Coronary artery (tissue), 2 donors: Measurements from ENCODE around the gene CSF1R.
A peak's percentile ranks its signal among the peaks of the same experiment; 100 is the strongest.

Source experiments
- DNase-seq: peaks from one replicate; pipeline ENCODE4 v3.0.0-alpha.2; 2017; ENCODE audit warnings: low spot score
- H3K27ac ChIP-seq, 2 donors: fragments of 200-600 bp; sonication (generic); one replicate each; pipeline ENCODE4 v1.5.1; 2016 to 2019
- H3K4me3 ChIP-seq: fragments of 200-600 bp; sonication (generic); 2 replicates; pipeline ENCODE4 v1.5.1; 2016; ENCODE audit warnings: mild to moderate bottlenecking, moderate library complexity
- TF ChIP-seq, protein P1 (sequence below): fragments of 200-600 bp; sonication (generic); IDR thresholded peaks from one replicate; pipeline ENCODE4 v1.5.1; 2019; ENCODE audit warnings: antibody characterized with exemption

Gene CSF1R

GRCh38 chr5:150068961-150069645 lies 17.3 kb downstream of the CSF1R start:
- Histone ChIP-seq H3K27ac (no peak overlapping the region), H3K4me3 (no peak overlapping the region)
- TF ChIP-seq, protein P1, sequence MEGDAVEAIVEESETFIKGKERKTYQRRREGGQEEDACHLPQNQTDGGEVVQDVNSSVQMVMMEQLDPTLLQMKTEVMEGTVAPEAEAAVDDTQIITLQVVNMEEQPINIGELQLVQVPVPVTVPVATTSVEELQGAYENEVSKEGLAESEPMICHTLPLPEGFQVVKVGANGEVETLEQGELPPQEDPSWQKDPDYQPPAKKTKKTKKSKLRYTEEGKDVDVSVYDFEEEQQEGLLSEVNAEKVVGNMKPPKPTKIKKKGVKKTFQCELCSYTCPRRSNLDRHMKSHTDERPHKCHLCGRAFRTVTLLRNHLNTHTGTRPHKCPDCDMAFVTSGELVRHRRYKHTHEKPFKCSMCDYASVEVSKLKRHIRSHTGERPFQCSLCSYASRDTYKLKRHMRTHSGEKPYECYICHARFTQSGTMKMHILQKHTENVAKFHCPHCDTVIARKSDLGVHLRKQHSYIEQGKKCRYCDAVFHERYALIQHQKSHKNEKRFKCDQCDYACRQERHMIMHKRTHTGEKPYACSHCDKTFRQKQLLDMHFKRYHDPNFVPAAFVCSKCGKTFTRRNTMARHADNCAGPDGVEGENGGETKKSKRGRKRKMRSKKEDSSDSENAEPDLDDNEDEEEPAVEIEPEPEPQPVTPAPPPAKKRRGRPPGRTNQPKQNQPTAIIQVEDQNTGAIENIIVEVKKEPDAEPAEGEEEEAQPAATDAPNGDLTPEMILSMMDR: no peak
- no peak for DNase-seq

DNA sequence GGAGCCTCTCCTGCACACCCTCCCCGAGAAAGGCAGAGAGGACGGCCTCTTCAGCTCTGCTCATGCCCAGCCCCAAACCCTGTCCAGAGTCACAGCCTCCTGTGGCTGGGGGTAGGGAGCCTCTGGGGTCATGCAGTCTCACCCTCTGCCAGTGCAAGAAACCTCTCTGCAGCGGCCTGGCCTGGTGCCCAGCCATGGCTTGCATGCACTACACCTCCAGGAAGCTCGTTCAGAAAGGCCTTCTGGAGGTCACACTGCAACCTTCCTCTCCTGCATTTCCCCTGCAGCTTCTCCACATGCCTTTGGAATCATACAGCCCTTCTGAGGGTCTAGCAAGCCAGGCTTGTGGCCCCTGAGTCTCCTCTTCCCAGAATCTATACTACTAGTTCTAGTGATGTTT lies 17.9 kb downstream of the CSF1R start:
- TF ChIP-seq, protein P1: no peak
- Histone ChIP-seq H3K4me3 (no peak overlapping the region), H3K27ac (no peak overlapping the region)
- DNase-seq: no peak

DNA sequence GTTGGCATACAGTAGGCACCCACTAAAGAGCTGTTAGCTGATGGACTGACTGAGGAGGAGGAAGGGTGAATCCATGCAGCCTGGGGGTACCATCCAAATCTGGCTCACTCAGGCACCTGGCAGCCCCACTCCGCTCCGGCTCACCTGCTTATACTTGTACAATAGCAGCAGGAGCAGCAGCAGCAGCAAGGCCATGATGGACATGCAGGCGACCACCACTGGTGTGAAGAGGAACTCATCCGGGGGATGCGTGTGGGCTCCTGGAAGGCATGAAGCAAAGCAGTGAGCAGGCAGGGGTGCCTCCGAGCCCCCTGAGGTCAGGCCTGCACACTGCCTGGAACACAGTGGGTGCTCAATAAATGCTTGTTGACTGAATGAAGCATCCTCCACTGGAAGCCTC lies 18.3 kb downstream of the CSF1R start:
- Histone ChIP-seq H3K4me3 (no peak overlapping the region), H3K27ac (no peak overlapping the region)
- no peak for DNase-seq
- TF ChIP-seq, protein P1: no peak

GRCh38 chr5:150067405-150067960 lies 18.9 kb downstream of the CSF1R start:
- Histone ChIP-seq H3K27ac (peak overlapping the region in 1 of 2 donors; percentile 7), H3K4me3 (no peak overlapping the region)
- TF ChIP-seq, protein P1: no peak
- DNase-seq: no peak

- TF ChIP-seq, protein P1: no peak
- Histone ChIP-seq H3K4me3 (no peak overlapping the region), H3K27ac (peak overlapping the region; percentile 68 to 86)
- DNase-seq: no peak
These were observed 19.4 kb downstream of the CSF1R start for GRCh38 chr5:150066901-150067396.

GRCh38 chr5:150066436-150066835 lies 19.9 kb downstream of the CSF1R start:
- no peak for DNase-seq
- Histone ChIP-seq H3K27ac (peak overlapping the region; percentile 68 to 86), H3K4me3 (no peak overlapping the region)
- TF ChIP-seq, protein P1: no peak

- peak; percentile 84 for DNase-seq
- TF ChIP-seq, protein P1: no peak
- no peak overlapping the region for H3K4me3 ChIP-seq
- H3K27ac ChIP-seq: peak overlapping the region; percentile 68 to 86
These were observed 20.5 kb downstream of the CSF1R start for GRCh38 chr5:150065886-150066285.
